Heart right ventricle (tissue), 16 donors: ENCODE results near the gene ATP13A5. TPM values are rescaled to one million over a fixed set of nuclear protein-coding genes. Genes with fewer than 3 reads are reported as not detected.
A peak's percentile ranks its signal among the peaks of the same experiment; 100 is the strongest.

ENCODE experiments used
- ATAC-seq, 8 donors: fragments of 200-7000 bp; cut with Tn5 transposase; one replicate each; pipeline ENCODE4 v1.9.1; 2020; ENCODE audit warnings: mild to moderate bottlenecking in 8 of 8, moderate library complexity in 8 of 8, moderate number of reproducible peaks in 1 of 8
- DNase-seq, 2 donors: peaks; one replicate each; pipeline ENCODE4 v3.0.0-alpha.2; 2020
- H3K27ac ChIP-seq, 10 donors: fragments of 200-600 bp; sonication (generic) in 2 of 10; one replicate each; pipeline versions ENCODE4 v1.5.0 to v1.8.0; 2020 to 2022; ENCODE audit warnings: mild to moderate bottlenecking in 3 of 10
- H3K27me3 ChIP-seq, 7 donors: fragments of 200-600 bp; one replicate each; pipeline ENCODE4 v1.8.0; 2021 to 2022; ENCODE audit warnings: mild to moderate bottlenecking in 2 of 7
- H3K36me3 ChIP-seq, 9 donors: fragments of 200-600 bp; sonication (generic) in 1 of 9; one replicate each; pipeline versions ENCODE4 v1.5.0 to v1.8.0; 2020 to 2022; ENCODE audit warnings: mild to moderate bottlenecking in 2 of 9
- H3K4me1 ChIP-seq, 9 donors: fragments of 200-600 bp; sonication (generic) in 1 of 9; one replicate each; pipeline versions ENCODE4 v1.5.0 to v1.8.0; 2020 to 2022; ENCODE audit warnings: mild to moderate bottlenecking in 4 of 9
- H3K4me3 ChIP-seq, 10 donors: fragments of 200-600 bp; sonication (generic) in 2 of 10; one replicate each; pipeline versions ENCODE4 v1.5.0 to v1.8.0; 2020 to 2022; ENCODE audit warnings: mild to moderate bottlenecking in 7 of 10, moderate library complexity in 2 of 10
- H3K9me3 ChIP-seq, 11 donors: fragments of 200-600 bp in 10 of 11; sonication (generic) in 2 of 11; one replicate each; pipeline versions ENCODE4 v1.5.0 to v1.8.0; 2013 to 2022; ENCODE audit warnings: mild to moderate bottlenecking in 2 of 11, control low read depth in 1 of 11, moderate library complexity in 1 of 11
- WGBS, 2 donors: extraction: QIAGEN DNeasy Blood & Tissue Kit; methylation state at CpG; one replicate each; pipeline ENCODE4 v1.1.7; 2013; ENCODE audit warnings: inconsistent platforms in 1 of 2; 5-methylcytosine and 5-hydroxymethylcytosine counted together
- intact Hi-C, 10 donors: fragments of 100-400 bp; cut with DNase I; formaldehyde crosslinking; loops; one replicate each; pipeline versions ENCODE4 v1.11.1 to v1.14.2; 2022
- polyA plus RNA-seq, 2 donors: library from polyadenylated mRNA; stranded (reverse); fragments of 200-250 nt; gene quantifications; one replicate each; pipeline ENCODE4 v1.2.3, GENCODE V29; 2013
- total RNA-seq, 10 donors: library from RNA; stranded (reverse); fragmentation: NEBNext Ultra II Directional in 3 of 10; extraction: Animal tissue kit (Norgen Biotek cat#: 25700) in 3 of 10; gene quantifications; one replicate each; pipeline versions ENCODE4 v1.2.1 to v1.2.4, GENCODE V29; 2021 to 2023
- TF ChIP-seq, protein P1 (sequence below), 9 donors: fragments of 200-600 bp; sonication (generic) in 2 of 9; IDR thresholded peaks; one replicate each; pipeline versions ENCODE4 v1.5.0 to v1.8.0; 2021 to 2022; ENCODE audit warnings: antibody characterized with exemption in 9 of 9, mild to moderate bottlenecking in 5 of 9, moderate library complexity in 1 of 9
- donor health status: Arrhythmogenic right ventricular cardiomyopathy.
- donor health status: ischemic (EF 13 %, LVEDD 7.1; RV severe dilation, severe dysfunction).
- donor health status: healthy with polysubstance abuse.
- donor health status: DM: no; HTN: yes; CAD: no.
- donor health status: DM: no; HTN: no; CAD: no.
- donor health status: ischemic (EF 25% LVEDD 6.9; RV normal size, moderate dysfunction).
- donor health status: ischemic (EF 25% LVEDD 5.7; RV mildly dilated, moderate dysfunction).
- donor health status: healthy.
- donor health status: DM: yes; HTN: yes; CAD: no.
- donor health status: Ischemic cardiomyopathy.
- donor health status: ischemic (EF 35%, LVEDD 5.7; RV mildly dilated, moderate dysfunction).
- donor health status: nonischemic (EF 11% LVEDD 7.7; RV severe dilation, severe dysfunction).
- donor health status: DM: yes; HTN: yes; CAD: no.
- donor health status: PGD.
- donor health status: ischemic (EF 29% LVEDD 5.4; RV normal size, mild dysfunction).
- donor health status: nonischemic (EF 23%, LVEDD 6.1; RV moderate dilation, normal function).

The ATP13A5 gene
- total and polyA plus RNA-seq, 12 donors, result 0.06 TPM; not detected in 11

DNA sequence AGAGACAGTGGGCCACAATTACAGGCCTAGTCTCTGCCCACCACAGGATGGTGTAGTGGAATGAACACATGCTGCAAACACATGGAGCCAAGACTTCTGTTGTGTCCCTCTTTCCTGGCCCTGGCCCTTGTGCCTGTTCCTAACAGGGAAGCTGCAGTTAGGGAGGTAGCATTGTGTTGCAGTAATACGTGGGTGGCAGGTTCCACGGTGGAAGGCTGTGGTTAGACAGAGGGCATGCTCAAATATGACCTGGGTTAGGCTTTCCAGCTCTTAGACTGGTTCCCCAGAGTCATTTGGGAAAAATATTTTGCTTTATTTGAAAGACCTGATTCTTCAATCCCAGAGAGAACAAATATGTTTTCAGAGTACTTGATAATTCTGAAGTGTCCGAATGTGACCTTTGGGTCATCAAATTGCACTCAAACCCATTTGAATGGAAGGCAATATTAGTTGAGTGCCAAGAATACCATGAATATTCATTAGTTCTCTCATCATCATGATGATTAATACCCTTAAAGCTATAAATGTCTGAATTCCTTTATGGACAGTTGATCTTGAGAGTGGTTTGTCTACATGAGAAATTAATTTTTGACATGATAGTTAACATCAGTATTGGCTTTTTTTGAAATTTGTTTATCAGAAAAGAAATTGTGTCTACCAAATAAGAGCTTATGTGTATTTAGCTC, 109.1 kb downstream of the ATP13A5 start:
- no peaks in the 10 kb centered on the region for H3K4me1 ChIP-seq
- no peaks in the 10 kb centered on the region for H3K36me3 ChIP-seq
- DNase-seq, result no peak
- TF ChIP-seq, protein P1, sequence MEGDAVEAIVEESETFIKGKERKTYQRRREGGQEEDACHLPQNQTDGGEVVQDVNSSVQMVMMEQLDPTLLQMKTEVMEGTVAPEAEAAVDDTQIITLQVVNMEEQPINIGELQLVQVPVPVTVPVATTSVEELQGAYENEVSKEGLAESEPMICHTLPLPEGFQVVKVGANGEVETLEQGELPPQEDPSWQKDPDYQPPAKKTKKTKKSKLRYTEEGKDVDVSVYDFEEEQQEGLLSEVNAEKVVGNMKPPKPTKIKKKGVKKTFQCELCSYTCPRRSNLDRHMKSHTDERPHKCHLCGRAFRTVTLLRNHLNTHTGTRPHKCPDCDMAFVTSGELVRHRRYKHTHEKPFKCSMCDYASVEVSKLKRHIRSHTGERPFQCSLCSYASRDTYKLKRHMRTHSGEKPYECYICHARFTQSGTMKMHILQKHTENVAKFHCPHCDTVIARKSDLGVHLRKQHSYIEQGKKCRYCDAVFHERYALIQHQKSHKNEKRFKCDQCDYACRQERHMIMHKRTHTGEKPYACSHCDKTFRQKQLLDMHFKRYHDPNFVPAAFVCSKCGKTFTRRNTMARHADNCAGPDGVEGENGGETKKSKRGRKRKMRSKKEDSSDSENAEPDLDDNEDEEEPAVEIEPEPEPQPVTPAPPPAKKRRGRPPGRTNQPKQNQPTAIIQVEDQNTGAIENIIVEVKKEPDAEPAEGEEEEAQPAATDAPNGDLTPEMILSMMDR (IDR thresholded peaks at IDR 0.05), result no peak
- 82 to 87% methylated on average over 3 of the region's 3 CpGs for WGBS, 2 donors
- H3K27me3 ChIP-seq, result no peaks in the 10 kb centered on the region
- intact Hi-C loops, result no loop called here
- no peaks in the 10 kb centered on the region for H3K9me3 ChIP-seq
- no peak overlapping the region for H3K27ac ChIP-seq
- no peak overlapping the region for H3K4me3 ChIP-seq
- ATAC-seq, result no peak

- Histone ChIP-seq H3K27me3 (no peaks in the 10 kb centered on the region), H3K36me3 (no peaks in the 10 kb centered on the region), H3K4me3 (no peak overlapping the region), H3K4me1 (no peaks in the 10 kb centered on the region), H3K27ac (no peak overlapping the region), H3K9me3 (no peaks in the 10 kb centered on the region)
- intact Hi-C loops, result no loop called here
- 92 to 93% methylated on average over 5 of the region's 5 CpGs for WGBS, 2 donors
- TF ChIP-seq, protein P1 (IDR thresholded peaks at IDR 0.05), result peak in 2 of 9 donors; percentile 19 to 20
- ATAC-seq (no peak), DNase-seq (no peak)
Observed at GRCh38 chr3:193262707-193263106, 115.8 kb downstream of the ATP13A5 start.

GRCh38 chr3:193261970-193262369, 116.6 kb downstream of the ATP13A5 start:
- H3K9me3 ChIP-seq, result no peaks in the 10 kb centered on the region
- DNase-seq, result no peak
- peak in 5 of 8 donors; percentile 28 to 82 (median 59) for ATAC-seq
- H3K27me3 ChIP-seq, result no peaks in the 10 kb centered on the region
- H3K27ac ChIP-seq, result no peak overlapping the region
- H3K36me3 ChIP-seq, result no peaks in the 10 kb centered on the region
- TF ChIP-seq, protein P1 (IDR thresholded peaks at IDR 0.05), result no peak
- no peaks in the 10 kb centered on the region for H3K4me1 ChIP-seq
- intact Hi-C loops, result loop anchor here in 1 of 10 donors (2.0 kb wide), 1 partner anchor 43 kb away; no protein-coding TSS in a partner anchor
- no peak overlapping the region for H3K4me3 ChIP-seq
- WGBS, 2 donors, result 68 to 88% methylated on average over 1 of the region's 1 CpG

- Histone ChIP-seq H3K27me3 (peaks cover 0 to 7% (median 0%) of the 10 kb centered on the region in 7 donors), H3K4me1 (no peaks in the 10 kb centered on the region), H3K4me3 (no peak overlapping the region), H3K36me3 (no peaks in the 10 kb centered on the region), H3K27ac (no peak overlapping the region), H3K9me3 (peaks cover 0 to 19% (median 8%) of the 10 kb centered on the region in 11 donors)
- no peak for ATAC-seq
- WGBS, 2 donors, result 59 to 76% methylated on average over 3 of the region's 3 CpGs
- no peak for DNase-seq
- intact Hi-C loops, result no loop called here
- TF ChIP-seq, protein P1 (IDR thresholded peaks at IDR 0.05), result peak in 1 of 9 donors; percentile 24
Observed at GRCh38 chr3:193253986-193254660, 124.4 kb downstream of the ATP13A5 start.
